ENCODE results near the gene CIRBP. TPM values are rescaled to one million over a fixed set of nuclear protein-coding genes. Genes with fewer than 3 reads are reported as not detected.
A peak's percentile ranks its signal among the peaks of the same experiment; 100 is the strongest.

The CIRBP gene
- total and polyA plus RNA-seq, 2 of the 13 experiments (the other 11 are each of a cell fraction or from before 2014, with no cell fraction given) = 133 to 140 TPM

DNA sequence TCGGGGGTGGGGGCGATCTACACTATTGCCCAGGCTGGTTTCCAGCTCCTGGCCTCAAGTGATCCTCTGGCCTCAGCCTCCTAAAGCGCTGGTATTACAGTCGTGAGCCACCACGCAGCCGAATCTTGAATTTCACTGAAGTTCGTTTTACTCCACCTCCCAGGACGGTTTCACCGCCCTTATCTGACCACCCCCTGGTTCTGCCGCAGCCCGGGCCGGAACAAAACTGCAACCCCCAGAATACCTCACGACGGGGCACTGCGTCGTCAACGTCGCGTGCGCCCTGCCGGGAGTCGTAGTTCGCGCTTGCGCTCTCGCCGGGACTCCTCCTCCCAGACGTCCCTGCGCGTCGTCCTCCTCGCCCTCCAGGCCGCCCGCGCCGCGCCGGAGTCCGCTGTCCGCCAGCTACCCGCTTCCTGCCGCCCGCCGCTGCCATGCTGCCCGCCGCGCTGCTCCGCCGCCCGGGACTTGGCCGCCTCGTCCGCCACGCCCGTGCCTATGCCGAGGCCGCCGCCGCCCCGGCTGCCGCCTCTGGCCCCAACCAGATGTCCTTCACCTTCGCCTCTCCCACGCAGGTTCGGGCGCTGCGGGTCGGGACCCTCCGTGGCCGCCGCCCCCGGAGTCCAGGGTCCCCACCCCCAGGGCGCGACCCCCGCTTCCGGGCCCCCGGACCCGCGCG is 27.6 kb upstream of the CIRBP start, which contains the start of gene ATP5F1D (continued):
- TF ChIP-seq, protein P1, sequence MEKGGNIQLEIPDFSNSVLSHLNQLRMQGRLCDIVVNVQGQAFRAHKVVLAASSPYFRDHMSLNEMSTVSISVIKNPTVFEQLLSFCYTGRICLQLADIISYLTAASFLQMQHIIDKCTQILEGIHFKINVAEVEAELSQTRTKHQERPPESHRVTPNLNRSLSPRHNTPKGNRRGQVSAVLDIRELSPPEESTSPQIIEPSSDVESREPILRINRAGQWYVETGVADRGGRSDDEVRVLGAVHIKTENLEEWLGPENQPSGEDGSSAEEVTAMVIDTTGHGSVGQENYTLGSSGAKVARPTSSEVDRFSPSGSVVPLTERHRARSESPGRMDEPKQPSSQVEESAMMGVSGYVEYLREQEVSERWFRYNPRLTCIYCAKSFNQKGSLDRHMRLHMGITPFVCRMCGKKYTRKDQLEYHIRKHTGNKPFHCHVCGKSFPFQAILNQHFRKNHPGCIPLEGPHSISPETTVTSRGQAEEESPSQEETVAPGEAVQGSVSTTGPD (CRISPR knock-in tag; IDR thresholded peaks at IDR 0.05) = no peak
- no peak for TF ChIP-seq NFRKB (IDR thresholded peaks at IDR 0.05)
- no peak for TF ChIP-seq ZNF737 (CRISPR knock-in tag; IDR thresholded peaks at IDR 0.05; ENCODE audit: borderline replicate concordance)
- no peak for TF ChIP-seq XBP1 (CRISPR knock-in tag; IDR thresholded peaks at IDR 0.05)
- no peak for TF ChIP-seq GZF1 (CRISPR knock-in tag; IDR thresholded peaks at IDR 0.05)
- no peak for TF ChIP-seq ETV5 (CRISPR knock-in tag; IDR thresholded peaks at IDR 0.05; ENCODE audit: borderline replicate concordance)
- no peak for TF ChIP-seq HNF4G (IDR thresholded peaks at IDR 0.05; ENCODE audit: borderline replicate concordance, low read depth, low read length)
- TF ChIP-seq HNF4G (CRISPR knock-in tag; IDR thresholded peaks at IDR 0.05; ENCODE audit: borderline replicate concordance, low read depth) = 0 out of 2 replicates have a peak, but pooled peaks have one; percentile 38
- TF ChIP-seq NFE2 (CRISPR knock-in tag; IDR thresholded peaks at IDR 0.05) = no peak
- no peak for TF ChIP-seq PRMT3 (CRISPR knock-in tag; IDR thresholded peaks at IDR 0.05; ENCODE audit: borderline replicate concordance, low read depth)
- no peak for TF ChIP-seq SMARCE1 (IDR thresholded peaks at IDR 0.05; ENCODE audit: borderline replicate concordance)
- 0 out of 2 replicates have a peak, but pooled peaks have one; percentile 54 for TF ChIP-seq ZFP90 (CRISPR knock-in tag; IDR thresholded peaks at IDR 0.05; ENCODE audit: borderline replicate concordance)
- TF ChIP-seq TOE1 (CRISPR knock-in tag; IDR thresholded peaks at IDR 0.05) = no peak
- TF ChIP-seq ZNF143 (CRISPR knock-in tag; IDR thresholded peaks at IDR 0.05) = peak; percentile 95
- no peak for TF ChIP-seq FOXJ3 (CRISPR knock-in tag; IDR thresholded peaks at IDR 0.05; ENCODE audit: borderline replicate concordance)
- TF ChIP-seq, protein P2, sequence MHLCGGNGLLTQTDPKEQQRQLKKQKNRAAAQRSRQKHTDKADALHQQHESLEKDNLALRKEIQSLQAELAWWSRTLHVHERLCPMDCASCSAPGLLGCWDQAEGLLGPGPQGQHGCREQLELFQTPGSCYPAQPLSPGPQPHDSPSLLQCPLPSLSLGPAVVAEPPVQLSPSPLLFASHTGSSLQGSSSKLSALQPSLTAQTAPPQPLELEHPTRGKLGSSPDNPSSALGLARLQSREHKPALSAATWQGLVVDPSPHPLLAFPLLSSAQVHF (CRISPR knock-in tag; IDR thresholded peaks at IDR 0.05) = no peak
- TF ChIP-seq ZBTB38 (CRISPR knock-in tag; IDR thresholded peaks at IDR 0.05) = no peak
- TF ChIP-seq KLF11 (CRISPR knock-in tag; IDR thresholded peaks at IDR 0.05) = no peak
- TF ChIP-seq MATR3 (CRISPR knock-in tag; IDR thresholded peaks at IDR 0.05) = no peak
- no peak for TF ChIP-seq NR2F6 (IDR thresholded peaks at IDR 0.05)
- peak; percentile 68; the same call in 1 of the 2 replicates for TF ChIP-seq NR2F6 (CRISPR knock-in tag; IDR thresholded peaks at IDR 0.05)
- no peak for TF ChIP-seq ZFYVE20 (CRISPR knock-in tag; IDR thresholded peaks at IDR 0.05; ENCODE audit: borderline replicate concordance, low read depth)
- TF ChIP-seq ATM (IDR thresholded peaks at IDR 0.05; ENCODE audit: borderline replicate concordance) = no peak
- TF ChIP-seq ZNF44 (CRISPR knock-in tag; IDR thresholded peaks at IDR 0.05) = no peak
- no peak for TF ChIP-seq ZNF562 (CRISPR knock-in tag; IDR thresholded peaks at IDR 0.05; ENCODE audit: borderline replicate concordance)
- 0 out of 2 replicates have a peak, but pooled peaks have one; percentile 56 for TF ChIP-seq ZNF138 (CRISPR knock-in tag; IDR thresholded peaks at IDR 0.05; ENCODE audit: low read depth)
- no peak for TF ChIP-seq RNF2 (conservative IDR thresholded peaks at IDR 0.05; ENCODE audit: low read depth)
- peak; percentile 57; the same call in 1 of the 2 replicates for TF ChIP-seq ZNF501 (CRISPR knock-in tag; IDR thresholded peaks at IDR 0.05)
- no peak for TF ChIP-seq SMYD3 (CRISPR knock-in tag; IDR thresholded peaks at IDR 0.05)
- TF ChIP-seq POLR2A (IDR thresholded peaks at IDR 0.05; ENCODE audit: insufficient read depth in 1 of 2, low read depth in 2 of 2, low read length in 2 of 2) = peak in 1 of 2 experiments; percentile 46; a peak in 1 of 4 replicates
- TF ChIP-seq HOXA3 (CRISPR knock-in tag; IDR thresholded peaks at IDR 0.05) = peak; percentile 88
- no peak for TF ChIP-seq KLF16 (CRISPR knock-in tag; IDR thresholded peaks at IDR 0.05)

All from HepG2 (cell line).